AG04450 (cell line): Measurements from ENCODE around the gene DDX27. TPM values are rescaled to one million over a fixed set of nuclear protein-coding genes. Genes with fewer than 3 reads are reported as not detected.

Experiments
- CTCF ChIA-PET: fragments of 300-600, 350-600 bp; formaldehyde crosslinking; extraction: SDS; loops from one replicate; lab custom pipeline; 2022; ENCODE audit warnings: antibody characterized with exemption, inconsistent platforms; lab: Charles Lee
- POLR2A ChIA-PET: fragments of 350-600 bp; formaldehyde crosslinking; extraction: SDS; loops from one replicate; lab custom pipeline; 2021; ENCODE audit warnings: antibody characterized with exemption, inconsistent platforms; lab: Yijun Ruan, JAX
- DNase-seq: peaks from one replicate; pipeline ENCODE4 v3.0.0-alpha.2; 2011; ENCODE audit warnings: low read depth, low spot score
- H3K27ac ChIP-seq: one replicate; pipeline ENCODE4 v1.5.1; 2012; ENCODE audit warnings: low read depth, low read length, control low read depth
- H3K27me3 ChIP-seq: one replicate; pipeline ENCODE4 v1.6.0; 2012; ENCODE audit warnings: low read length; ENCODE audit not compliant: control insufficient read depth, insufficient read depth
- H3K4me3 ChIP-seq: 2 replicates; pipeline ENCODE4 v1.5.1; 2011; ENCODE audit warnings: mild to moderate bottlenecking, low read depth, low read length, control low read depth
- H3K9me3 ChIP-seq: 2 replicates; pipeline ENCODE4 v1.5.1; 2012; ENCODE audit warnings: low read length; ENCODE audit not compliant: control insufficient read depth, insufficient read depth
- CTCF ChIP-seq: IDR thresholded peaks from 2 replicates; pipeline ENCODE4 v1.5.1; 2011; ENCODE audit warnings: low read depth, low read length, control low read depth, inconsistent platforms
- polyA plus RNA-seq: library from polyadenylated mRNA; depleted of rRNA; stranded (reverse); fragments of >200 nt; gene quantifications from 2 replicates; pipeline ENCODE4 v1.2.3, GENCODE V29; 2011

Gene DDX27
- polyA plus RNA-seq, 1 experiment: 31.3 TPM

GRCh38 chr20:49207076-49207475 is 12.1 kb upstream of the DDX27 start:
- ChIA-PET POLR2A (no interaction called here), CTCF (interaction anchor here (4.9 kb wide), 1 partner anchor 11 kb away, joined by 36 read pairs; the partner anchor contains the start of gene DDX27)
- Histone ChIP-seq H3K27ac (no peak overlapping the region), H3K27me3 (no peaks in the 10 kb centered on the region), H3K9me3 (no peaks in the 10 kb centered on the region; the same call in none of the 2 replicates), H3K4me3 (no peak overlapping the region)
- no peak for TF ChIP-seq CTCF
- no peak for DNase-seq

GRCh38 chr20:49210101-49210756 is 9.0 kb upstream of the DDX27 start:
- POLR2A ChIA-PET: interaction anchor here (0.6 kb wide), 1 partner anchor 1969 kb away, joined by 10 read pairs; no protein-coding TSS in a partner anchor
- no peak overlapping the region for H3K4me3 ChIP-seq
- no peak for TF ChIP-seq CTCF
- CTCF ChIA-PET: interaction anchor here (0.5 to 1.2 kb wide), 2 partner anchors 10 to 77 kb away, joined by 4 to 5 read pairs; no protein-coding TSS in a partner anchor
- no peak for DNase-seq
- no peak overlapping the region for H3K27ac ChIP-seq
- H3K9me3 ChIP-seq: no peaks in the 10 kb centered on the region; the same call in 1 of the 2 replicates
- no peaks in the 10 kb centered on the region for H3K27me3 ChIP-seq

GRCh38 chr20:49210757-49211110 is 8.5 kb upstream of the DDX27 start:
- Histone ChIP-seq H3K27ac (no peak overlapping the region), H3K27me3 (no peaks in the 10 kb centered on the region), H3K9me3 (no peaks in the 10 kb centered on the region; the same call in 1 of the 2 replicates), H3K4me3 (no peak overlapping the region)
- no peak for TF ChIP-seq CTCF
- ChIA-PET CTCF (interaction anchor here (1.2 kb wide), 1 partner anchor 78 kb away, joined by 5 read pairs; no protein-coding TSS in a partner anchor), POLR2A (interaction anchor here (0.6 kb wide), 1 partner anchor 1969 kb away, joined by 10 read pairs; no protein-coding TSS in a partner anchor)
- no peak for DNase-seq

GRCh38 chr20:49214571-49214970 is 4.6 kb upstream of the DDX27 start:
- Histone ChIP-seq H3K4me3 (no peak overlapping the region), H3K27ac (no peak overlapping the region), H3K9me3 (no peaks in the 10 kb centered on the region; the same call in 1 of the 2 replicates), H3K27me3 (no peaks in the 10 kb centered on the region)
- no peak for TF ChIP-seq CTCF
- CTCF ChIA-PET: interaction anchor here (0.6 to 6.7 kb wide), 5 partner anchors 9 to 557 kb away, joined by 3 to 221 read pairs (median 3); no protein-coding TSS in a partner anchor
- POLR2A ChIA-PET: interaction anchor here (0.6 kb wide), 1 partner anchor 183 kb away, joined by 8 read pairs; no protein-coding TSS in a partner anchor
- no peak for DNase-seq

GRCh38 chr20:49215232-49215631 is 4.0 kb upstream of the DDX27 start:
- H3K9me3 ChIP-seq: no peaks in the 10 kb centered on the region
- POLR2A ChIA-PET: no interaction called here
- DNase-seq: no peak
- H3K27me3 ChIP-seq: no peaks in the 10 kb centered on the region
- TF ChIP-seq CTCF: no peak
- no peak overlapping the region for H3K4me3 ChIP-seq
- CTCF ChIA-PET: interaction anchor here (0.5 to 6.7 kb wide), 3 partner anchors 10 to 86 kb away, joined by 3 to 221 read pairs (median 8); no protein-coding TSS in a partner anchor
- no peak overlapping the region for H3K27ac ChIP-seq
